Peyer's patch (tissue), 4 donors: Measurements from ENCODE around the gene MMP17. TPM values are rescaled to one million over a fixed set of nuclear protein-coding genes. Genes with fewer than 3 reads are reported as not detected.

Experiments
- DNase-seq, 3 donors: peaks; one replicate each; pipeline ENCODE4 v3.0.0-alpha.2; 2017 to 2019
- H3K27ac ChIP-seq, 4 donors: fragments of 200-600 bp; sonication (generic); one replicate each; pipeline ENCODE4 v1.5.1; 2016 to 2019
- H3K27me3 ChIP-seq, 2 donors: fragments of 200-600 bp; sonication (generic); one replicate each; pipeline ENCODE4 v1.5.1; 2019
- H3K36me3 ChIP-seq, 3 donors: fragments of 200-600 bp; sonication (generic); one replicate each; pipeline ENCODE4 v1.5.1; 2016 to 2019
- H3K4me1 ChIP-seq, 4 donors: fragments of 200-600 bp; sonication (generic); one replicate each; pipeline ENCODE4 v1.5.1; 2016 to 2019
- H3K4me3 ChIP-seq, 4 donors: fragments of 200-600 bp; sonication (generic); 1 replicate in 3 of 4; 2 replicates in 1 of 4; pipeline ENCODE4 v1.5.1; 2016 to 2019; ENCODE audit warnings: mild to moderate bottlenecking in 1 of 4
- H3K9me3 ChIP-seq, 4 donors: fragments of 200-600 bp; sonication (generic); one replicate each; pipeline ENCODE4 v1.5.1; 2016 to 2019; ENCODE audit warnings: mild to moderate bottlenecking in 1 of 4
- CTCF ChIP-seq, 6 experiments: fragments of 450-650 bp in 4 of 6; fragments of 200-600 bp in 2 of 6; sonication (generic) in 1 of 6; IDR thresholded peaks; one replicate each; pipeline ENCODE4 v1.5.1; 2017 to 2019; ENCODE audit warnings: antibody characterized with exemption in 6 of 6, mild to moderate bottlenecking in 3 of 6, moderate library complexity in 1 of 6
- POLR2A ChIP-seq, 2 donors: fragments of 450-650 bp; IDR thresholded peaks; one replicate each; pipeline ENCODE4 v1.5.1; 2017; ENCODE audit warnings: antibody characterized with exemption in 2 of 2, mild to moderate bottlenecking in 2 of 2, moderate library complexity in 2 of 2
- total RNA-seq, 4 donors: library from RNA; depleted of rRNA; stranded (reverse); fragments of >200 nt; gene quantifications; one replicate each; pipeline ENCODE4 v1.1.0, GENCODE V29; 2016

MMP17 gene
- total RNA-seq, 4 donors from 2014 or later = 4.0 to 32.2 (median 5.3) TPM; not detected in 1

- Histone ChIP-seq H3K4me1 (no peaks in the 10 kb centered on the region), H3K9me3 (peaks cover 0 to 8% (median 3%) of the 10 kb centered on the region in 4 donors), H3K27ac (no peak overlapping the region), H3K27me3 (no peaks in the 10 kb centered on the region), H3K4me3 (no peak overlapping the region), H3K36me3 (no peaks in the 10 kb centered on the region)
- DNase-seq = no peak
- no peak for TF ChIP-seq POLR2A (IDR thresholded peaks at IDR 0.05)
- TF ChIP-seq CTCF (IDR thresholded peaks at IDR 0.05) = no peak
These were observed 17.5 kb upstream of the MMP17 start for GRCh38 chr12:131810726-131811125.

- Histone ChIP-seq H3K9me3 (peaks cover 0 to 8% (median 3%) of the 10 kb centered on the region in 4 donors), H3K4me1 (no peaks in the 10 kb centered on the region), H3K36me3 (no peaks in the 10 kb centered on the region), H3K27me3 (no peaks in the 10 kb centered on the region), H3K27ac (no peak overlapping the region), H3K4me3 (no peak overlapping the region)
- no peak for DNase-seq
- TF ChIP-seq CTCF (IDR thresholded peaks at IDR 0.05) = no peak
These were observed 13.1 kb upstream of the MMP17 start for GRCh38 chr12:131815131-131815530.

GRCh38 chr12:131816495-131816894, 11.7 kb upstream of the MMP17 start:
- TF ChIP-seq POLR2A (IDR thresholded peaks at IDR 0.05) = no peak
- TF ChIP-seq CTCF (IDR thresholded peaks at IDR 0.05) = no peak
- H3K9me3 ChIP-seq = peaks cover 0 to 8% (median 3%) of the 10 kb centered on the region in 4 donors
- no peak overlapping the region for H3K4me3 ChIP-seq
- no peaks in the 10 kb centered on the region for H3K36me3 ChIP-seq
- no peak overlapping the region for H3K27ac ChIP-seq
- H3K4me1 ChIP-seq = no peaks in the 10 kb centered on the region
- H3K27me3 ChIP-seq = no peaks in the 10 kb centered on the region
- DNase-seq = no peak

- no peak for DNase-seq
- TF ChIP-seq CTCF (IDR thresholded peaks at IDR 0.05) (no peak), POLR2A (IDR thresholded peaks at IDR 0.05) (no peak)
- H3K4me3 ChIP-seq = no peak overlapping the region
- peaks cover 0 to 8% (median 3%) of the 10 kb centered on the region in 4 donors for H3K9me3 ChIP-seq
- H3K36me3 ChIP-seq = no peaks in the 10 kb centered on the region
- no peaks in the 10 kb centered on the region for H3K4me1 ChIP-seq
- no peak overlapping the region for H3K27ac ChIP-seq
- H3K27me3 ChIP-seq = no peaks in the 10 kb centered on the region
These were observed 11.0 kb upstream of the MMP17 start for GRCh38 chr12:131817241-131817640.

GRCh38 chr12:131818821-131819585, 9.2 kb upstream of the MMP17 start:
- Histone ChIP-seq H3K4me1 (no peaks in the 10 kb centered on the region), H3K36me3 (no peaks in the 10 kb centered on the region), H3K27ac (no peak overlapping the region), H3K9me3 (no peaks in the 10 kb centered on the region), H3K27me3 (no peaks in the 10 kb centered on the region), H3K4me3 (no peak overlapping the region)
- DNase-seq = no peak
- TF ChIP-seq POLR2A (IDR thresholded peaks at IDR 0.05) (no peak), CTCF (IDR thresholded peaks at IDR 0.05) (no peak)
